ENCODE results near the gene HDAC9.

HDAC9 gene

GRCh38 chr7:18756378-18757050 lies 261.0 kb downstream of the HDAC9 start:
- no peak for DNase-seq (ENCODE audit: extremely low read depth, low read depth)
- TF ChIP-seq CTCF (IDR thresholded peaks at IDR 0.05; ENCODE audit: low read depth, low read length, missing control alignments), result no peak
- H3K4me3 ChIP-seq (replicated peaks; ENCODE audit: low read depth, low read length), result no peak overlapping the region

- TF ChIP-seq CTCF (IDR thresholded peaks at IDR 0.05; ENCODE audit: low read depth, low read length, missing control alignments), result no peak
- H3K4me3 ChIP-seq (replicated peaks; ENCODE audit: low read depth, low read length), result no peak overlapping the region
- no peak for DNase-seq (ENCODE audit: extremely low read depth, low read depth)
Measured at GRCh38 chr7:18760046-18760445, 264.5 kb downstream of the HDAC9 start.

- DNase-seq (ENCODE audit: extremely low read depth, low read depth), result no peak
- H3K4me3 ChIP-seq (replicated peaks; ENCODE audit: low read depth, low read length), result no peak overlapping the region
- no peak for TF ChIP-seq CTCF (IDR thresholded peaks at IDR 0.05; ENCODE audit: low read depth, low read length, missing control alignments)
Measured at GRCh38 chr7:18760631-18761445, 265.3 kb downstream of the HDAC9 start.

- no peak for TF ChIP-seq CTCF (IDR thresholded peaks at IDR 0.05; ENCODE audit: low read depth, low read length, missing control alignments)
- no peak overlapping the region for H3K4me3 ChIP-seq (replicated peaks; ENCODE audit: low read depth, low read length)
- no peak for DNase-seq (ENCODE audit: extremely low read depth, low read depth)
Measured at GRCh38 chr7:18762189-18762588, 266.6 kb downstream of the HDAC9 start.

- no peak for DNase-seq (ENCODE audit: extremely low read depth, low read depth)
- H3K4me3 ChIP-seq (replicated peaks; ENCODE audit: low read depth, low read length), result no peak overlapping the region
- no peak for TF ChIP-seq CTCF (IDR thresholded peaks at IDR 0.05; ENCODE audit: low read depth, low read length, missing control alignments)
Measured at GRCh38 chr7:18768256-18768655, 272.7 kb downstream of the HDAC9 start.

GRCh38 chr7:18770154-18770811 lies 274.7 kb downstream of the HDAC9 start:
- no peak for TF ChIP-seq CTCF (IDR thresholded peaks at IDR 0.05; ENCODE audit: low read depth, low read length, missing control alignments)
- no peak overlapping the region for H3K4me3 ChIP-seq (replicated peaks; ENCODE audit: low read depth, low read length)
- DNase-seq (ENCODE audit: extremely low read depth, low read depth), result no peak
